Erythroblast (primary cell): Measurements from ENCODE around the gene GPI.
"Not testable (repeated sequence)": the region's sequence is repeated elsewhere in the genome, so short reads cannot be mapped to it uniquely, and the experiment has no call there.

ENCODE experiments used
- DNase-seq, 2 experiments: peaks; one replicate each; lab custom pipeline; 2025; lab: John Stamatoyannopoulos, UW
- GATA1 ChIP-seq: IDR thresholded peaks from 2 replicates; pipeline ENCODE4 v1.6.1; 2011; ENCODE audit warnings: low read depth, mild to moderate bottlenecking, control low read depth, low read length, moderate library complexity
- POLR2A ChIP-seq: IDR thresholded peaks from 2 replicates; pipeline ENCODE4 v1.6.1; 2011; ENCODE audit warnings: mild to moderate bottlenecking, low read length

Gene GPI

DNA sequence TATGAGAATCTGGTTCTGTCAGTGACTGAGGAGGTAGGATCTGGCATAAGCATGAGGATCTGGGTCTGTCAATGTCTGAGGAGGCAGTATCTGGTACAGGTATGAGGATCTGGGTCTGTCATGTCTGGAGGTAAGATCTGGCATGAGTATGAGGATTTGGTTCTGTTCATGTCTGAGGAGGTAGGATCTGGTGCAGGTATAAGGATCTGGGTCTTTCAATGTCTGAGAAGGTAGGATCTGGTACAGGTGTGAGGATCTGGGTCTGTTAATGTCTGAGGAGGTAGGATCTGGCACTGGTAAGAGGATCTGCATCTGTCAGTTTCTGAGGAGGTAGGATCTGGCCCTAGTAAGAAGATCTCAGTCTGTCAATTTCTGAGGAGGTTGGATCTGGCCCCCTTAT, 26.8 kb downstream of the GPI start:
- TF ChIP-seq GATA1 (no peak), POLR2A (no peak)
- no peak for DNase-seq

DNA sequence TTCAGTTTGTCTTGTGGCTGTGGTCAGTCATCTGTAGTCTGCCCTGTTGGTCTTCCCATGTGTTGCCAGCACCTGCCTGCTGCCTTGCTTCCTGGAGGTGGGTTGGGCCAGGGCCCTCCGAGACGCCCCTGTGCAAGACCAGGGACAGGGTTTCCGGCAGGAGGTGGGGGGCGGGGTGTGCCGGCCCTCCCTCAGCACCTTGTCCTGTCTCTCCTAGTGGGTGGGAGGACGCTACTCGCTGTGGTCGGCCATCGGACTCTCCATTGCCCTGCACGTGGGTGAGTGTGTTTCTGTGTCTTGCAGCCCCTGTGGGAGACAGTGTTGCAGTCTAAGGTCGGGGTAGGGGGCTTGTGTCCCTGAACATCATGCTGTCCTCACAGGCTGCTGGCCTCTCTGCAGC, 28.0 kb downstream of the GPI start:
- TF ChIP-seq GATA1 (no peak), POLR2A (no peak)
- no peak for DNase-seq

DNA sequence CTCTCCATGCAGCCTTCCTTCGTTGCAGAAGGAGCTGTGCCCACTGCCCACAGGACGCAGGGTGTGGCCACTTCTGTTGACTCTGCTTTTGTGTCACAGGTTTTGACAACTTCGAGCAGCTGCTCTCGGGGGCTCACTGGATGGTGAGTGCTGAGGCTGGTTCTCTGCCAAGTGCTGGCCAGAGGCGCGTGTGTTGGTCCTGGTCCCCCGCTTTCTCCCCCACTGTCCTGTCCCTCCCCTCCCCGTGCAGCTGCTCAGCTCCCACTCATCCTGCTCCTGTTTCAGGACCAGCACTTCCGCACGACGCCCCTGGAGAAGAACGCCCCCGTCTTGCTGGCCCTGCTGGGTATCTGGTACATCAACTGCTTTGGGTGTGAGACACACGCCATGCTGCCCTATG, 28.6 kb downstream of the GPI start:
- no peak for TF ChIP-seq POLR2A
- TF ChIP-seq GATA1, result no peak
- DNase-seq, result no peak

DNA sequence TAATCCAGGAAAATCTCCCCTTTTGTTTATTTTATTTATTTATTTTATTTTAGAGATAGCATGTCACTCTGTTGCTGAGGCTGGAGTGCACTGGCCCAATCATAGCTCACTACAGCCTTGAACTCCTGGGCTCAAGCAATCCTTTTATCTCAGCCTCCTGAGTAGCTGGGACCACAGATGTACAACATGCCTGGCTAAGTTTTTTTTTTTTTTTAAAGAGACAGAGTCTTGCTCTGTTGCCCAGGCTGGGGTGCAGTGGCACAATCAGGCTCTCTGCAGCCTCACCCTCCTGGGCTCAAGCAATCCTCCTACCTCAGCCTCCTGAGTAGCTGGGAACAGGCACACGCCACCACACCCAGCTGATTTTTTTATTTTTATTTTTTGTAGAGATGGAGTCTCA, 32.9 kb downstream of the GPI start:
- no peak for DNase-seq
- no peak for TF ChIP-seq POLR2A
- TF ChIP-seq GATA1, result no peak

- no peak for DNase-seq
- TF ChIP-seq GATA1, result no peak
- TF ChIP-seq POLR2A, result no peak
Observed at GRCh38 chr19:34399886-34400285, 34.9 kb downstream of the GPI start.

DNA sequence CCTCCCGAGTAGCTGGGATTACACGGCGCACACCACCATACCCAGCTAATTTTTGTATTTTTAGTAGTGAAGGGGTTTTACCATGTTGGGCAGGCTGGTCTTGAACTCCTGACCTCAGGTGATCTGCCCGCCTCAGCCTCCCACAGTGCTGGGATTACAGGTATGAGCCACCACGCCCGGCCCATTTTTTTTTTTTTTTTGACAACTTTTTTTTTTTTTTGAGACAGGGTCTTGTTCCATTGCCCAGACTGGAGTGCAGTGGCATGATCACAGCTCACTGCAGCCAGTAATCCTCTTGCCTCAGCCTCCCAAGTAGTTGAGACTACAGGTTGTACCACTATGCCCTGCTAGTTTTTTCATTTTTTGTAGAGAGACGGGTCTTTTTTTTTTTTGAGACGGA, 35.8 kb downstream of the GPI start:
- DNase-seq, result not testable (repeated sequence)

DNA sequence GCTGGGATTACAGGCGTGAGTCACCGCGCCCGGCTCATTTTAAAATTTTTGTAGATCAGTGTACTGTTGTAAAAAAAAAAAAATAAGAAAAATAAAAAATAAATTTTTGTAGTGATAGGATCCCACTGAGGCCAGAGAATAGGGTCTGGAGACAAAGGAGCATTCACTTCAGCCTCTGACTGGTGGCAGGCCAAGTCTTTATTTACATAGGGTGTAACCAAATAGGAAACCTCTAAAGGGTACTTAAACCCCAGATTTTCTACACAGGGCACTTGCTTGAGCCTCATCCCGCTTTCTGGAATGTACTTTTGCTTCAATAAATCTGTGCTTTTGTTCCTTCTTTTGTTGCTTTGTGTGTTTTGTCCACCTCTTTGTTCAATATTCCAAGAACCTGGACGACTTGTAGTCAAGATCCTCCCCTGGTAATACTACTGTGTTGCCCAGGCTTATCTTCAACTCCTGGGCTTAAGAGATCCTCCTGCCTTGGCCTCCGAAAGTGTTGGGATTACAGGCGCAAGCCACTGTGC, 37.1 kb downstream of the GPI start:
- TF ChIP-seq GATA1 (no peak), POLR2A (no peak)
- no peak for DNase-seq

- TF ChIP-seq POLR2A, result no peak
- TF ChIP-seq GATA1, result no peak
- DNase-seq, result no peak
Observed at GRCh38 chr19:34403784-34404108, 38.8 kb downstream of the GPI start.

DNA sequence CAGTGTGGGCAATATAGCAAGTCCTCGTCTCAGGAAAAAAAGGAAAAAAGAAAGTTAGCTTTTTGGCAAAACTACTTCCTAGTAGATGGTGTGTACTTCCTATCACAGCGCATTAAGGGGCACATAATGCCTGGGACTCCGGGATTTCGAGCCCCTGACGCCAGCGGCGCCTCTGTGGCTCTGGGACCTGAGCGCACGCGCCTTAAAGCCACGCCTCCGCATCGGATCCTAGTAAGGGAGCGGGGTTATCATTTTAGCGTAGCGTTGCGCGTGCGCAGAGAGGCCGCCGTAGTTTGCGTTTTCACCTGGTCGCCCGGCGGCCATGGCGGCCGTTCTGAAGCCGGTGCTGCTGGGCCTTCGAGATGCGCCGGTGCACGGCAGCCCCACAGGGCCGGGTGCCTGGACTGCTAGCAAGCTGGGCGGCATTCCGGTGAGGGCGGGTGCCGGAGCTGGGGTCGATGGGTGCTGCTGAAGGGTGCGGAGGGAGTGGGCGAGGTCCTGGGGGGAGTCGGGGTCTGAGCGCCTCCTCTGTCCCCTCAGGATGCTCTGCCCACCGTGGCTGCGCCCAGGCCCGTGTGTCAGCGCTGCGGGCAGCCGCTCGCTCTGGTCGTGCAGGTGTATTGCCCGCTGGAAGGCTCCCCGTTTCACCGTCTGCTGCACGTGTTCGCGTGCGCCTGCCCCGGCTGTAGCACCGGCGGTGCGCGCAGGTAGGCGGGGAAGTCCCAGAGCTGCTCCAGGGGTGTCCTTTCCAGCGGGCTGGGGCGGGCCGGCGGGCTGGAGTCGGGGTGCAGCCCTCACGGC, 39.3 kb downstream of the GPI start, which contains the start of gene PDCD2L:
TSS of gene PDCD2L (plus strand) at position 291 of the 801 bp plus-strand sequence. CDS start at position 323, 32 bp downstream.
- TF ChIP-seq POLR2A (peak; percentile 82), GATA1 (no peak)
- DNase-seq, result peak; percentile 92 to 95

DNA sequence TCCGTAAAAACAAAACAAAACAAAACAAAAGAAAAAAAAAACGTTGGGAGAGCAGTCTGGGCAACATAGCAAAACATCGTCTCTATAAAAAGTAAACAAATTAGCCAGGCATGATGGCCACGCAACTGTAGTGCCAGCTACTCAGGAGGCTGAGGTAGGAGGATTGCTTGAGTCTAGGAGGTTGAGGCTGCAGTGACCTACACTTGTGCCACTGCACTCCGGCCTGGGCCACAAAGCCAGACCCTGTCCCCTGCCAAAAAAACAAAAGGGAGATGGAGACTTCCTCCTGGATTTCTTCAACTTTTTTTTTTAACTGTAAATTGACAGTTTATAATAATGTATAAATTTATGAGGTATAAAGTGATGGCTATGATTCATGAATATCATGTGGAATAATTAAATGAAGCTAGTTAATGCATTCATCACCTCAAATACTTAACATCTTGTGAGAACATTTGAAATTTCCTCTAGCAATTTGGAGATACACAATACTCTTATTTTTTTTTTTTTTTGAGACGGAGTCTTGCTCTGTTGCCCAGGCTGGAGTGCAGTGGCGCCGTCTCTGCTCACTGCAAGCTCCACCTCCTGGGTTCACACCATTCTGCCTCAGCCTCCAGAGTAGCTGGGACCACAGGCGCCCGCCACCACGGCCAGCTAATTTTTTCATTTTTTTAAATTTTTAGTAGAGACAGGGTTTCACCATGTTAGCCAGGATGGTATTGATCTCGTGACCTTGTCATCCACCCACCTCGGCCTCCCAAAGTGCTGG, 41.1 kb downstream of the GPI start:
- no peak for DNase-seq
- TF ChIP-seq POLR2A, result no peak
- TF ChIP-seq GATA1, result no peak

GRCh38 chr19:34408411-34408810, 43.4 kb downstream of the GPI start:
- TF ChIP-seq GATA1 (no peak), POLR2A (no peak)
- DNase-seq, result no peak

DNA sequence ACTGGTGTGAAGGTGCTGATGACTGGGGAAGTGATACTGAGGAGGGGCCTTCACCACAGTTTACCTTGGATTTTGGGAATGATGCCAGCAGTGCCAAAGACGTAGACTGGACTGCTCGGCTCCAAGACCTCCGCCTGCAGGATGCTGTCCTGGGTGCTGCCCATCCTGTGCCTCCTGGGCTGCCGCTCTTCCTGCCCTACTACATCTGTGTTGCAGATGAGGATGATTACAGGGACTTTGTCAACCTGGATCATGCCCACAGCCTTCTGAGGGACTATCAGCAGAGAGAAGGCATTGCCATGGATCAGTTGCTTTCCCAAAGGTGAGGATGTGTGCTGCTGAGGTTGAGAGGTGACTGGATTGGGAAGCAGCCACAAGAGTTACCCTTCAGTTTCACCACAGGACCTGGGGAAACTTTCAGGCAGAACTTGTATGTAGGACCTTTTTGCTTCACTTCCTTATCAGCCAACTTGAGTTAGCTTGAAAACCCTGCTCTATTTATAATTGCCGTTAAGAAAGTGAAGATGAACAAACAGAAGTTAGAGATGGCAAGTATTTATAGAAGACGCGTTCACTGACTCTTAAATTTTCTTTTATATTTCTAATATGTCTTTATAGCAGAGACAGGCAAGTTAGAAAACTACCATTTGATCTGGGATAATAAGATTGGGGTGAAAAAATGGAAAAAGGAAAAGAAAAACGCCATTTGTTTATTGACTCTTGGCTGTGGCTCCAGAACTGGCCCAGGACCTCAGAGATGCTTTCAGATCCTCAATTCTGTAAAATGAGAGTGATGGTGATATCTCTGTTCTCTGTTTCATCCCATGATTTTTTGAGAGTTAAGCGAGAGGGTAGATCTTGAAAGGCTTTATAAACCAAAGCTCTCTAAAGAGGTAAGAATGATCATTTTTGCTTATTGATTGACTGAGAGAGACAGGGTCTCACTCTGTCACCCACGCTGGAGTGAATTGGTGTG, 44.5 kb downstream of the GPI start:
- no peak for DNase-seq

GRCh38 chr19:34411216-34411615, 46.2 kb downstream of the GPI start:
- TF ChIP-seq GATA1 (no peak), POLR2A (no peak)
- no peak for DNase-seq

More for the DNA sequence above, 44.5 kb downstream of the GPI start:
- TF ChIP-seq GATA1 (no peak), POLR2A (no peak)

GRCh38 chr19:34416021-34416545, 51.1 kb downstream of the GPI start:
- no peak for TF ChIP-seq GATA1
- TF ChIP-seq POLR2A, result no peak
- no peak for DNase-seq
